ENCODE data around the gene CFAP119.

Gene CFAP119

GRCh38 chr16:30774367-30775130, 12.7 kb upstream of the CFAP119 start:
- DNase-seq (ENCODE audit: insufficient read length, low spot score) (no peak), FAIRE-seq (no peak)
- TF ChIP-seq PAX5 (IDR thresholded peaks at IDR 0.05; ENCODE audit: insufficient read depth, low read length, severe bottlenecking) (no peak), POLR2A (IDR thresholded peaks at IDR 0.05; ENCODE audit: low read depth, low read length) (no peak), SPI1 (IDR thresholded peaks at IDR 0.05; ENCODE audit: low read depth, low read length) (no peak), POU2F2 (IDR thresholded peaks at IDR 0.05; ENCODE audit: low read depth, low read length) (no peak), POLR2AphosphoS5 (IDR thresholded peaks at IDR 0.05; ENCODE audit: low read depth, low read length) (no peak), TAF1 (IDR thresholded peaks at IDR 0.05; ENCODE audit: low read depth, low read length) (no peak)

- DNase-seq (ENCODE audit: insufficient read length, low spot score) = no peak
- FAIRE-seq = no peak
- TF ChIP-seq POLR2AphosphoS5 (IDR thresholded peaks at IDR 0.05; ENCODE audit: low read depth, low read length) (no peak), TAF1 (IDR thresholded peaks at IDR 0.05; ENCODE audit: low read depth, low read length) (no peak), POU2F2 (IDR thresholded peaks at IDR 0.05; ENCODE audit: low read depth, low read length) (no peak), PAX5 (IDR thresholded peaks at IDR 0.05; ENCODE audit: insufficient read depth, low read length, severe bottlenecking) (no peak), POLR2A (IDR thresholded peaks at IDR 0.05; ENCODE audit: low read depth, low read length) (no peak), SPI1 (IDR thresholded peaks at IDR 0.05; ENCODE audit: low read depth, low read length) (no peak)
These were observed 12.0 kb upstream of the CFAP119 start for GRCh38 chr16:30773826-30774225.

GRCh38 chr16:30771726-30772125, 9.9 kb upstream of the CFAP119 start:
- no peak for DNase-seq (ENCODE audit: insufficient read length, low spot score)
- TF ChIP-seq POU2F2 (IDR thresholded peaks at IDR 0.05; ENCODE audit: low read depth, low read length) (no peak), POLR2A (IDR thresholded peaks at IDR 0.05; ENCODE audit: low read depth, low read length) (no peak), SPI1 (IDR thresholded peaks at IDR 0.05; ENCODE audit: low read depth, low read length) (no peak), POLR2AphosphoS5 (IDR thresholded peaks at IDR 0.05; ENCODE audit: low read depth, low read length) (no peak), TAF1 (IDR thresholded peaks at IDR 0.05; ENCODE audit: low read depth, low read length) (no peak), PAX5 (IDR thresholded peaks at IDR 0.05; ENCODE audit: insufficient read depth, low read length, severe bottlenecking) (no peak)
- no peak for FAIRE-seq

GRCh38 chr16:30769379-30770089, 7.7 kb upstream of the CFAP119 start:
- DNase-seq (ENCODE audit: insufficient read length, low spot score) (no peak), FAIRE-seq (no peak)
- TF ChIP-seq TAF1 (IDR thresholded peaks at IDR 0.05; ENCODE audit: low read depth, low read length) (no peak), PAX5 (IDR thresholded peaks at IDR 0.05; ENCODE audit: insufficient read depth, low read length, severe bottlenecking) (no peak), SPI1 (IDR thresholded peaks at IDR 0.05; ENCODE audit: low read depth, low read length) (no peak), POLR2A (IDR thresholded peaks at IDR 0.05; ENCODE audit: low read depth, low read length) (no peak), POU2F2 (IDR thresholded peaks at IDR 0.05; ENCODE audit: low read depth, low read length) (no peak), POLR2AphosphoS5 (IDR thresholded peaks at IDR 0.05; ENCODE audit: low read depth, low read length) (no peak)

- DNase-seq (ENCODE audit: insufficient read length, low spot score) (no peak), FAIRE-seq (no peak)
- TF ChIP-seq SPI1 (IDR thresholded peaks at IDR 0.05; ENCODE audit: low read depth, low read length) (no peak), POU2F2 (IDR thresholded peaks at IDR 0.05; ENCODE audit: low read depth, low read length) (no peak), TAF1 (IDR thresholded peaks at IDR 0.05; ENCODE audit: low read depth, low read length) (no peak), POLR2AphosphoS5 (IDR thresholded peaks at IDR 0.05; ENCODE audit: low read depth, low read length) (no peak), PAX5 (IDR thresholded peaks at IDR 0.05; ENCODE audit: insufficient read depth, low read length, severe bottlenecking) (no peak), POLR2A (IDR thresholded peaks at IDR 0.05; ENCODE audit: low read depth, low read length) (no peak)
These were observed 6.8 kb upstream of the CFAP119 start for GRCh38 chr16:30768583-30769181.

GRCh38 chr16:30767767-30768465, 6.1 kb upstream of the CFAP119 start:
- TF ChIP-seq TAF1 (IDR thresholded peaks at IDR 0.05; ENCODE audit: low read depth, low read length) = no peak
- no peak for TF ChIP-seq SPI1 (IDR thresholded peaks at IDR 0.05; ENCODE audit: low read depth, low read length)
- TF ChIP-seq PAX5 (IDR thresholded peaks at IDR 0.05; ENCODE audit: insufficient read depth, low read length, severe bottlenecking) = no peak
- TF ChIP-seq POLR2A (IDR thresholded peaks at IDR 0.05; ENCODE audit: low read depth, low read length) = no peak
- TF ChIP-seq POLR2AphosphoS5 (IDR thresholded peaks at IDR 0.05; ENCODE audit: low read depth, low read length) = no peak
- no peak for TF ChIP-seq POU2F2 (IDR thresholded peaks at IDR 0.05; ENCODE audit: low read depth, low read length)
- DNase-seq (ENCODE audit: insufficient read length, low spot score) = no peak
- no peak for FAIRE-seq

- FAIRE-seq (no peak), DNase-seq (ENCODE audit: insufficient read length, low spot score) (no peak)
- TF ChIP-seq TAF1 (IDR thresholded peaks at IDR 0.05; ENCODE audit: low read depth, low read length) (no peak), PAX5 (IDR thresholded peaks at IDR 0.05; ENCODE audit: insufficient read depth, low read length, severe bottlenecking) (no peak), SPI1 (IDR thresholded peaks at IDR 0.05; ENCODE audit: low read depth, low read length) (no peak), POLR2A (IDR thresholded peaks at IDR 0.05; ENCODE audit: low read depth, low read length) (no peak), POU2F2 (IDR thresholded peaks at IDR 0.05; ENCODE audit: low read depth, low read length) (no peak), POLR2AphosphoS5 (IDR thresholded peaks at IDR 0.05; ENCODE audit: low read depth, low read length) (no peak)
These were observed 5.0 kb upstream of the CFAP119 start for GRCh38 chr16:30766933-30767284.

GRCh38 chr16:30766206-30766932, 4.5 kb upstream of the CFAP119 start:
- DNase-seq (ENCODE audit: insufficient read length, low spot score) = no peak
- TF ChIP-seq POU2F2 (IDR thresholded peaks at IDR 0.05; ENCODE audit: low read depth, low read length) (no peak), SPI1 (IDR thresholded peaks at IDR 0.05; ENCODE audit: low read depth, low read length) (no peak), POLR2A (IDR thresholded peaks at IDR 0.05; ENCODE audit: low read depth, low read length) (no peak), PAX5 (IDR thresholded peaks at IDR 0.05; ENCODE audit: insufficient read depth, low read length, severe bottlenecking) (no peak), TAF1 (IDR thresholded peaks at IDR 0.05; ENCODE audit: low read depth, low read length) (no peak), POLR2AphosphoS5 (IDR thresholded peaks at IDR 0.05; ENCODE audit: low read depth, low read length) (no peak)
- no peak for FAIRE-seq
